Stomach (tissue), 9 donors: Measurements from ENCODE around the gene SLC38A11. TPM values are rescaled to one million over a fixed set of nuclear protein-coding genes. Genes with fewer than 3 reads are reported as not detected.

Source experiments
- DNase-seq, 2 donors: peaks; one replicate each; pipeline versions ENCODE4 v3.0.0 to v3.0.0-alpha.2; 2013 to 2019
- H3K27ac ChIP-seq, 5 donors: fragments of 200-600 bp in 4 of 5; sonication (generic) in 4 of 5; one replicate each; pipeline ENCODE4 v1.5.1; 2013 to 2019; ENCODE audit warnings: mild to moderate bottlenecking in 1 of 5, moderate library complexity in 1 of 5
- H3K27me3 ChIP-seq, 3 donors: fragments of 200-600 bp; sonication (generic); one replicate each; pipeline ENCODE4 v1.5.1; 2017 to 2019; ENCODE audit warnings: mixed run types in 1 of 3
- H3K36me3 ChIP-seq, 4 donors: fragments of 200-600 bp; sonication (generic); 1 replicate in 3 of 4; 2 replicates in 1 of 4; pipeline ENCODE4 v1.5.1; 2016 to 2019
- H3K4me1 ChIP-seq, 4 donors: fragments of 200-600 bp; sonication (generic); one replicate each; pipeline ENCODE4 v1.5.1; 2016 to 2019
- H3K4me3 ChIP-seq, 4 donors: fragments of 200-600 bp; sonication (generic) in 3 of 4; one replicate each; pipeline ENCODE4 v1.5.1; 2016 to 2019; ENCODE audit warnings: mild to moderate bottlenecking in 1 of 4
- H3K9me3 ChIP-seq, 4 donors: fragments of 200-600 bp; sonication (generic); one replicate each; pipeline ENCODE4 v1.5.1; 2016 to 2019
- EP300 ChIP-seq: sonication (generic); formaldehyde crosslinking; IDR thresholded peaks from one replicate; pipeline ENCODE4 v1.6.1; 2017; ENCODE audit warnings: antibody characterized with exemption
- POLR2A ChIP-seq, 4 donors: fragments of 450-650 bp; IDR thresholded peaks; one replicate each; pipeline ENCODE4 v1.6.1; 2016; ENCODE audit warnings: antibody characterized with exemption in 4 of 4, control low read depth in 2 of 4, mild to moderate bottlenecking in 1 of 4, moderate library complexity in 1 of 4
- POLR2AphosphoS5 ChIP-seq, 3 donors: sonication (generic); formaldehyde crosslinking; IDR thresholded peaks; one replicate each; pipeline ENCODE4 v1.6.1; 2016; ENCODE audit warnings: antibody characterized with exemption in 3 of 3
- WGBS, 5 donors: extraction: QIAGEN DNeasy Blood & Tissue Kit in 3 of 5; methylation state at CpG; one replicate each; pipeline versions ENCODE4 v1.1.5 to v1.1.7; 2013 to 2018; 5-methylcytosine and 5-hydroxymethylcytosine counted together
- intact Hi-C: fragments of 100-400 bp; cut with DNase I; formaldehyde crosslinking; loops from one replicate; pipeline ENCODE4 v1.15.1; 2023; ENCODE audit warnings: low total_unique reads
- polyA plus RNA-seq, 3 donors: library from polyadenylated mRNA; stranded (reverse); fragments of 200-250 nt; gene quantifications; one replicate each; pipeline ENCODE4 v1.2.3, GENCODE V29; 2013
- total RNA-seq, 5 donors: library from RNA; depleted of rRNA; stranded (reverse); fragments of >200 nt; gene quantifications; one replicate each; pipeline versions ENCODE4 v1.1.0 to v1.2.3, GENCODE V29; 2014 to 2016
- TF ChIP-seq, protein P1 (sequence below), 7 experiments: fragments of 450-650 bp in 4 of 7; fragments of 200-600 bp in 3 of 7; sonication (generic) in 3 of 7; IDR thresholded peaks; one replicate each; pipeline ENCODE4 v1.5.1; 2016 to 2019; ENCODE audit warnings: antibody characterized with exemption in 7 of 7, control low read depth in 2 of 7, mild to moderate bottlenecking in 1 of 7
- donor health status: healthy with polysubstance abuse.
- donor health status: Bipolar disorder and iron deficiency.
- donor health status: healthy.

SLC38A11 gene
- total and polyA plus RNA-seq, 8 donors, result 1.3 to 54.3 (median 5.3) TPM; not detected in 1

DNA sequence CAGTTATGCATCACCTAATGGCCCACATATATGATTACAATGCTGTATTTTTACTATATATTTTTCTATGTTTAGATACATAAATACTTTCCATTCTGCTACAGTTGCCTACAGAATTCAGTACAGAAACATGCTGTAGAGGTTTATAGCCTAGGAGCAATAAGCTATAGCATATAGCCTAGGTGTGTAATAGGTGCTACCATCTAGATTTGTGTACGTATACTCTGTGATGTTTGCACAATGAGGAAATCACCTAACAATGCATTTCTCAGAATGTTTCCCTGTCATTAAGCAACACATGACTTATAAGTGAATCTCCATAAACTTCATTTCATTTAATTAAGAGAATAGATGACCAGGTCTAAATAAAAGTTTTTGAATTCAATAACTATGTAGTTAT, 43.5 kb downstream of the SLC38A11 start:
- no peaks in the 10 kb centered on the region for H3K9me3 ChIP-seq
- no peaks in the 10 kb centered on the region for H3K27me3 ChIP-seq
- H3K4me1 ChIP-seq, result peaks cover 9 to 72% (median 39%) of the 10 kb centered on the region in 4 donors
- H3K4me3 ChIP-seq, result no peak overlapping the region
- intact Hi-C loops, result no loop called here
- WGBS, 5 donors, result 29 to 61% (median 42%) methylated on average over 1 of the region's 1 CpG
- H3K36me3 ChIP-seq, result no peaks in the 10 kb centered on the region
- peak in 1 of 2 donors; percentile 39 for DNase-seq
- peak overlapping the region in 4 of 5 donors; percentile 69 to 87 (median 78) for H3K27ac ChIP-seq
- TF ChIP-seq, protein P1, sequence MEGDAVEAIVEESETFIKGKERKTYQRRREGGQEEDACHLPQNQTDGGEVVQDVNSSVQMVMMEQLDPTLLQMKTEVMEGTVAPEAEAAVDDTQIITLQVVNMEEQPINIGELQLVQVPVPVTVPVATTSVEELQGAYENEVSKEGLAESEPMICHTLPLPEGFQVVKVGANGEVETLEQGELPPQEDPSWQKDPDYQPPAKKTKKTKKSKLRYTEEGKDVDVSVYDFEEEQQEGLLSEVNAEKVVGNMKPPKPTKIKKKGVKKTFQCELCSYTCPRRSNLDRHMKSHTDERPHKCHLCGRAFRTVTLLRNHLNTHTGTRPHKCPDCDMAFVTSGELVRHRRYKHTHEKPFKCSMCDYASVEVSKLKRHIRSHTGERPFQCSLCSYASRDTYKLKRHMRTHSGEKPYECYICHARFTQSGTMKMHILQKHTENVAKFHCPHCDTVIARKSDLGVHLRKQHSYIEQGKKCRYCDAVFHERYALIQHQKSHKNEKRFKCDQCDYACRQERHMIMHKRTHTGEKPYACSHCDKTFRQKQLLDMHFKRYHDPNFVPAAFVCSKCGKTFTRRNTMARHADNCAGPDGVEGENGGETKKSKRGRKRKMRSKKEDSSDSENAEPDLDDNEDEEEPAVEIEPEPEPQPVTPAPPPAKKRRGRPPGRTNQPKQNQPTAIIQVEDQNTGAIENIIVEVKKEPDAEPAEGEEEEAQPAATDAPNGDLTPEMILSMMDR (IDR thresholded peaks at IDR 0.05), result no peak
- TF ChIP-seq POLR2AphosphoS5 (IDR thresholded peaks at IDR 0.05) (no peak), POLR2A (IDR thresholded peaks at IDR 0.05) (no peak), EP300 (no peak)

DNA sequence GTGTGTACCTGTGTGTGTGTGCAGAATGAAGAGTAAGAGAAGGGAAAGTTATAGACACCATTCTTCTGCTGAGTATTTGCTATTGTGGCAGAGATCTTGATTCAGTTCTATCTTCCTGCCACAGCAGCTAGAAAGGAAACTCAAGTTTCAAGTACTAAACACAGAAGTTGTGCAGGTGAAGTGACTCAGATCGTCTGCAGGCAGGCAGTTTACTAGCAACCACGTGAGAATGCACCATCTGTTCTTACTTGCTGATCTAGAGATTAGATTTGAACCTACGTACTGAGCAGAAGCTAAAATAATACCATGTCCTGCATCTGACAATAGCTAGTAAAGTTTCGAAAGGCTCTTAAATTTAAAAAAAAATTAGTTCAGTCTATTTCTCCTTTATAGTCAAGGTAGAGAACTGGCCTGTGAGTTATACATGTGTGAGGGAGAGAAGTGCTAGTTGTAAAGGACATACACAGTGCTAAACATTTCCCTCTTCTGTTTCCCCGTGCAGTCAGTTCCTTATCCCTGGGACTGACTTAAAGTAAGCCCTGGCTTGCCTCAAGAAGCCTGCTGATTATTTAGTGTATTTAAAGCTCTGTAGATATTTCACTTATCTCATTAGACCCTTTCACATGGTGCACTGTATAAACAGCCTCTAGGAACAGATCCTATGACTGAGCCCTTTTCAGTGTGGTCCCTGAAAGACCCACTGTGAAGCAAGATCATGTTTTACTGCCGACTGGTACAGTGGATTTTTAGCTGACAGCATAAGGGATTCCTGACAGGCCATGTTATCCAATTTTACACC, 45.0 kb downstream of the SLC38A11 start:
- peak; percentile 39 to 76 for DNase-seq
- no peak for TF ChIP-seq EP300
- peak in 2 of 3 donors; percentile 77 to 81 for TF ChIP-seq POLR2AphosphoS5 (IDR thresholded peaks at IDR 0.05)
- Histone ChIP-seq H3K27ac (peak overlapping the region; percentile 69 to 93 (median 79)), H3K36me3 (no peaks in the 10 kb centered on the region), H3K4me3 (no peak overlapping the region), H3K27me3 (no peaks in the 10 kb centered on the region), H3K9me3 (no peaks in the 10 kb centered on the region), H3K4me1 (peaks cover 9 to 67% (median 36%) of the 10 kb centered on the region in 4 donors)
- 11 to 23% (median 14%) methylated on average over 6 of the region's 6 CpGs for WGBS, 5 donors
- intact Hi-C loops, result no loop called here

DNA sequence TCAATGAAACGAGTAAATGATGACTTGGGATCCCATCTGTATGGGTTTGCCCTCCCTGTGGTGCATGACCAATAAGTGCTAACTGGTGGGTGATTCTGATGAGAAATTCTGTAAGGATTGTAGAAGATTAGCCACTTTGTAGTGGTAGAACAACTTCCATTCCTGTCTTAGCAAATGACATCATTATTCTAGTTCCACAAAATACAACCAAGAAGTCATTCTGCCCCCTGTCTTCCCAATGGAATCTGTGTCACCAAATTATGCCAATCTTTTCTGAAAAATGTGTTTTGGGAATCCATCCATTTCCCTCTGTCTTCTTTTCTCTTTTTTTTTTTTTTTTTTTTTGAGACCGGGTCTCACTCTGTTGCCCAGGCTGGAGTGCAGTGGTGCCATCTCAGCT, 48.4 kb downstream of the SLC38A11 start:
- Histone ChIP-seq H3K9me3 (no peaks in the 10 kb centered on the region), H3K27ac (peak overlapping the region in 1 of 5 donors; percentile 27), H3K27me3 (no peaks in the 10 kb centered on the region), H3K4me1 (peaks cover 10 to 54% (median 37%) of the 10 kb centered on the region in 4 donors), H3K36me3 (no peaks in the 10 kb centered on the region), H3K4me3 (no peak overlapping the region)
- 88 to 96% (median 95%) methylated on average over 1 to 2 of the region's 2 CpGs for WGBS, 5 donors
- DNase-seq, result no peak
- intact Hi-C loops, result no loop called here
- no peak for TF ChIP-seq POLR2AphosphoS5 (IDR thresholded peaks at IDR 0.05)
- no peak for TF ChIP-seq EP300
- no peak for TF ChIP-seq POLR2A (IDR thresholded peaks at IDR 0.05)
- TF ChIP-seq, protein P1 (IDR thresholded peaks at IDR 0.05), result no peak

DNA sequence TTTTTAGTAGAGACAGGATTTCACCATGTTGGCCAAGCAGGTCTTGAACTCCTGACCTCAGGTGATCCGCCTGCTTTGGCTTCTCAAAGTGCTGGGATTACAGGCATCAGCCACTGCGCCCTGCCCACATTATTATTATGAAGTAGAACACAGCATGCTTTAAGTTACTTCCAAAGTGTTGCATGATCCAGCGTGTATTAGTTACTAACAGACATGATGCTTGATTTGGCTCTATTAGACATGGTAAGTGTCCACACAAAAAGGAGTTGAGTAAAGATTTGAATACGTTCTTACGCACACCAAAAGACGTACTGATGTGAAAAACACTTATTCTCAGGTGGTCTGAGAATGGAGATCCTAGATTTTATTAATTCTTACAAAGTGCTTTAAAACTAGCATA, 50.0 kb downstream of the SLC38A11 start:
- H3K9me3 ChIP-seq, result no peaks in the 10 kb centered on the region
- H3K27ac ChIP-seq, result no peak overlapping the region
- H3K4me1 ChIP-seq, result peaks cover 10 to 38% (median 29%) of the 10 kb centered on the region in 4 donors
- H3K27me3 ChIP-seq, result no peaks in the 10 kb centered on the region
- H3K36me3 ChIP-seq, result no peaks in the 10 kb centered on the region
- 80 to 95% (median 89%) methylated on average over 6 of the region's 6 CpGs for WGBS, 5 donors
- DNase-seq, result no peak
- no peak overlapping the region for H3K4me3 ChIP-seq
- intact Hi-C loops, result no loop called here
- TF ChIP-seq, protein P1 (IDR thresholded peaks at IDR 0.05), result no peak
- TF ChIP-seq EP300 (no peak), POLR2AphosphoS5 (IDR thresholded peaks at IDR 0.05) (no peak), POLR2A (IDR thresholded peaks at IDR 0.05) (no peak)

DNA sequence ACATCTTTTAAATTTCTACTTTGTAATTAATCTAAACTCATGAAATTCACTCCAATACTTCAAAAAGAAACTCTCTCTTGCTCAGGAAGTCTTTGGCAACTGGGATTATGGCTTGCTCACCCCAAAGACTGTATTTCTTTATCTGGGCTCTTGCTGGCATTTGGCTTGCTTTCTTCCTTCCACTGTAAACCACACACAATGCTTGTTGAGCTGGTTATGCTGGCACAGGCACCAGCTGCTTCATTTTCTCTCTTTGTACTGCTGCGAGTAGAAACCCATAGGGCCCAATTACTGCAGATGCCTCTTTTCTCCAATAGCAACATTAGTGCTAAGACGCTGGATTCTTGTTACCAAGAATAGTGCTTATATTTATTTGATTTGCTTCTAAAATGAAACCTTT, 51.4 kb downstream of the SLC38A11 start:
- peak; percentile 69 to 79 for DNase-seq
- peak overlapping the region in 4 of 5 donors; percentile 25 to 54 (median 42) for H3K27ac ChIP-seq
- intact Hi-C loops, result no loop called here
- WGBS, 5 donors, result 15 to 36% (median 25%) methylated on average over 2 of the region's 2 CpGs
- TF ChIP-seq POLR2AphosphoS5 (IDR thresholded peaks at IDR 0.05), result peak in 2 of 3 donors; percentile 13 to 70
- TF ChIP-seq EP300, result no peak
- no peaks in the 10 kb centered on the region for H3K36me3 ChIP-seq
- H3K9me3 ChIP-seq, result no peaks in the 10 kb centered on the region
- H3K4me1 ChIP-seq, result peaks cover 10 to 25% (median 18%) of the 10 kb centered on the region in 4 donors
- no peak overlapping the region for H3K4me3 ChIP-seq
- H3K27me3 ChIP-seq, result no peaks in the 10 kb centered on the region
